GM21528 (cell line): ENCODE data around the gene ZC3H7B.
A peak's percentile ranks its signal among the peaks of the same experiment; 100 is the strongest.
"Not testable (repeated sequence)": the region's sequence is repeated elsewhere in the genome, so short reads cannot be mapped to it uniquely, and the experiment has no call there.

Source experiments
- ATAC-seq: cut with Tn5 transposase; IDR thresholded peaks from one replicate; pipeline ENCODE4 v1.9.1; 2021; ENCODE audit warnings: mild to moderate bottlenecking, moderate library complexity; ENCODE audit not compliant: unreplicated experiment, low FRiP score

ZC3H7B gene

GRCh38 chr22:41285820-41286638, 15.3 kb upstream of the ZC3H7B start, which contains the start of gene RANGAP1:
TSS of gene RANGAP1 (minus strand) at chr22:41286187. CDS start at chr22:41281044, 5,143 bp downstream.
- peak; percentile 86 for ATAC-seq

- peak; percentile 15 for ATAC-seq
These were observed 14.7 kb upstream of the ZC3H7B start for GRCh38 chr22:41286639-41287091.

- no peak for ATAC-seq
These were observed 12.9 kb upstream of the ZC3H7B start for GRCh38 chr22:41288245-41288946.

GRCh38 chr22:41289671-41290070, 11.7 kb upstream of the ZC3H7B start:
- ATAC-seq: no peak

GRCh38 chr22:41290262-41291221, 10.8 kb upstream of the ZC3H7B start:
- ATAC-seq: no peak

GRCh38 chr22:41294816-41295215, 6.5 kb upstream of the ZC3H7B start:
- not testable (repeated sequence) for ATAC-seq

GRCh38 chr22:41296826-41297667, 4.3 kb upstream of the ZC3H7B start:
- no peak for ATAC-seq

GRCh38 chr22:41300661-41301060, 664 bp upstream of the ZC3H7B start:
- ATAC-seq: no peak

GRCh38 chr22:41302021-41302767, 869 bp downstream of the ZC3H7B start:
- peak; percentile 16 for ATAC-seq

GRCh38 chr22:41302811-41303210, 1.5 kb downstream of the ZC3H7B start:
- no peak for ATAC-seq

GRCh38 chr22:41305646-41306045, 4.3 kb downstream of the ZC3H7B start:
- no peak for ATAC-seq

- no peak for ATAC-seq
These were observed 6.7 kb downstream of the ZC3H7B start for GRCh38 chr22:41308054-41308453.

- no peak for ATAC-seq
These were observed 7.2 kb downstream of the ZC3H7B start for GRCh38 chr22:41308544-41308947.

GRCh38 chr22:41310336-41310735, 9.0 kb downstream of the ZC3H7B start:
- no peak for ATAC-seq

- ATAC-seq: no peak
These were observed 10.2 kb downstream of the ZC3H7B start for GRCh38 chr22:41311487-41311886.

GRCh38 chr22:41314821-41315220, 13.5 kb downstream of the ZC3H7B start:
- ATAC-seq: no peak

GRCh38 chr22:41315586-41315985, 14.3 kb downstream of the ZC3H7B start:
- ATAC-seq: no peak

- no peak for ATAC-seq
These were observed 19.3 kb downstream of the ZC3H7B start for GRCh38 chr22:41320416-41321240.
